Measurements from ENCODE around the gene FBXL20.

The FBXL20 gene, protein sequence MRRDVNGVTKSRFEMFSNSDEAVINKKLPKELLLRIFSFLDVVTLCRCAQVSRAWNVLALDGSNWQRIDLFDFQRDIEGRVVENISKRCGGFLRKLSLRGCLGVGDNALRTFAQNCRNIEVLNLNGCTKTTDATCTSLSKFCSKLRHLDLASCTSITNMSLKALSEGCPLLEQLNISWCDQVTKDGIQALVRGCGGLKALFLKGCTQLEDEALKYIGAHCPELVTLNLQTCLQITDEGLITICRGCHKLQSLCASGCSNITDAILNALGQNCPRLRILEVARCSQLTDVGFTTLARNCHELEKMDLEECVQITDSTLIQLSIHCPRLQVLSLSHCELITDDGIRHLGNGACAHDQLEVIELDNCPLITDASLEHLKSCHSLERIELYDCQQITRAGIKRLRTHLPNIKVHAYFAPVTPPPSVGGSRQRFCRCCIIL

DNA sequence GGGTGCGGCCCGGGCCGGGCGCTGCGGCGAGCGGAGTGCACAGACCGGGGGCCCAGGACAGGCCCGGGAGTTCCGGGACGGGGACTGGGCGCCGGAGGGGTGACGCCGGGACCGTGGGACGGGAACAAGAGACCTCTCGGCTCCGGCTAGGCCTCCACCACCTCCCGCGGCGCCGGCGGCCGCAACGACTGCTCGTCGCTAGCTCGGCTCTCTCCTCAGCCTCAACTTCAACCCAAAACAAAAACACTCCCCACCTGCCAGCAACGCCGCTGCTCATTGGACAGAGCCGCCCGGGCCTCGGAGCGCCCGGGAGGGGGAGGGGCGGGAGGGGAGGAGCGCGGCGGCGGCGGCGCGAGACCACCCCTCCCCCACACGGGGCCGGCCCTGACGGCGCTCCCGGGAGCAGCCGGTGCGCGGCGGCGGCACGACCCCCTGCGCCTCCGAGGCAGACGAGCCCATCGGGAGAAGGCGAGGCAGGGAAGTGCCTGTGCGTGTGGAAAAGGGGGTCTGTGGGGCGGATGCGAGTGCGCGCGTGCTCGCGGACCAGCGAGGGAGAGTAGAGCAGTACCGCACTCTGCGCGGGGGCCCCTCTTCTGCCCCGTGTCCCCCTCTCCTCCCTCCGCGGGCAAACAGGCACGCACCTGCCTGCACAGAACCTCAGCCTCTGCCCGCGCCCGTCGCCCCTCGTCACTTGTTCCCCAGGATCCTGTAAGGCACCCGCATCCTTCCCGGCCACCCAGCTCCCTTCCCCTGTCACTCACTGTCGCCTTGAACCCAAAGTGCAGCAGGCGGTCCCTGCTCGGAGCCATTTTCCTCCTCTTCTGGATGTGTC is at the start of gene FBXL20:
Gene FBXL20, minus strand, starts transcription at position 215 of the 832 bp plus-strand sequence. CDS start 224 bp downstream, outside the sequence.
- TF ChIP-seq GATA3 (IDR thresholded peaks at IDR 0.05; ENCODE audit: low read depth, low read length) (no peak), GATA2 (IDR thresholded peaks at IDR 0.05; ENCODE audit: low read depth, low read length) (no peak)

DNA sequence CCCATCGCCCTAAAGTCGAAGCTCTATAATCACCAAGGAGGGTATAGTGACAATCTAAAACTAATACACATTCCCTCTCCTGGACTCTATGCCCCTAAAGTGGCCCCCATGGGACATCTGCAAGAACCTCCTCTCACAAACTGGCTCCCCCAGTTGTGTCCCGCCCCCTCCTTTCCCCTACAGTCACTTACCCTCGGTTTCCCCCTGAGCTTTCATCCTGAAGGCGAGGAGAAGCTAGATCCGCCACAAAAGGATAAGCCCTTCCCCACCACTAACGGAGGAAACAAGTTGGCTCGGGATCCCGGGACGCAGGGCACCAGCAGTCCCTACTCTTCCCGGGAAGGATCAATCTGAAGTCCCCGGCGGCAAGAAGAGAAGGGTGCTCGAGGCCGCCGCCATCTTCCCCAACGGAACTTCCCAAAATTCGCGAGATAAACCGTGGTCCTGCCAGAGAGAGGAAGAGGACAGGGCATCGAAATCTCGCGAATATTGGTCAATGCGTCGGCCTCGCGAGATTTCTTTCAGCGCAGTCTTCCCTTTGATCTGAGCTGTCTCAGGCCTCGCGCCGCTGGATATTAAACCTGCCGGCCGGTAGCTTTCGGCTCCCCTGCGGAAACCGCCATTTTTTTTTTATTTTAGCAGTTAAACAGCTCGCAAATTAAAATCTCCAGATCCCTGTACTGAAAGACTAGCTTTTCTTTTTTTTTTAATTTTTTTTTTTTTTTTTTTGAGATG is 49.6 kb upstream of the FBXL20 start, which contains the start of gene MED1:
Gene MED1, minus strand, starts transcription at position 417 of the 735 bp plus-strand sequence. Its CDS starts 201 bp downstream, at position 216.
- TF ChIP-seq GATA2 (IDR thresholded peaks at IDR 0.05; ENCODE audit: low read depth, low read length) = no peak
- TF ChIP-seq GATA3 (IDR thresholded peaks at IDR 0.05; ENCODE audit: low read depth, low read length) = no peak

DNA sequence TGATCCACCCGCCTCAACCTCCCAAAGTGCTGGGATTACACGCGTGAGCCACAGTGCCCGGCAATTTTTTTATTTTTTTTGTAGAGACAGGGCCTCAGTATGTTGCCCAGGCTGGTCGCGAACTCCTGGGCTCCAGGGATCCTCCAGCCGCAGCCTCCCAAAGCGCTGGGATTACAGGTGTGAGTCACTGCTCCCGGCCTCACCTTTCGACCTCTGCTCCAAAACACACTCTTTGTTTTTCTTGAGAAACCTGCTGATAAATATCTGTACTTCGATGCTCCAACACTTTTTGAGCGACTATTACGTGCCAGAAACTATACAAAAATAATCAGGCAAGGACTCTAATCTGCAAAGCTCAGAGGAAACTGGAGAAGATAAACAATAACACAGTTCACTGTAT is 48.6 kb upstream of the FBXL20 start:
- TF ChIP-seq GATA3 (IDR thresholded peaks at IDR 0.05; ENCODE audit: low read depth, low read length) (no peak), GATA2 (IDR thresholded peaks at IDR 0.05; ENCODE audit: low read depth, low read length) (no peak)

DNA sequence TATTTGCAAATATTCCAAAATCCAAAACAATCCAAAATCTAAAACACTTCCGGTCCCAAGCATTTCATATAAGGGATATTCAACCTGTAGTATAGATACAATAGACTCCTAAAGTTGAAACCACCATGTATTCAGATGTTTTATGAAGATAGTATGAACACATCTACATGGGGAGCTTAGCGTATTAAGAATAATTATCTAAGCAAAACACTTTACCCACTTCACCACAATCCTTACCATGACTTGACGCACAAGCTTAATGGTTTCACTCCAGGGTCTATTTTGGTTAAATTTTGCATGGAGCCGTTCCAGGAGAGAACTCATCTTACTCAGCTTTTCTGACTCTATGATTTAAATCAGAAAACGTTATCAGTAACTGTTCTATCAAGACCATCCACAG is 46.1 kb upstream of the FBXL20 start:
- TF ChIP-seq GATA3 (IDR thresholded peaks at IDR 0.05; ENCODE audit: low read depth, low read length) (no peak), GATA2 (IDR thresholded peaks at IDR 0.05; ENCODE audit: low read depth, low read length) (no peak)

DNA sequence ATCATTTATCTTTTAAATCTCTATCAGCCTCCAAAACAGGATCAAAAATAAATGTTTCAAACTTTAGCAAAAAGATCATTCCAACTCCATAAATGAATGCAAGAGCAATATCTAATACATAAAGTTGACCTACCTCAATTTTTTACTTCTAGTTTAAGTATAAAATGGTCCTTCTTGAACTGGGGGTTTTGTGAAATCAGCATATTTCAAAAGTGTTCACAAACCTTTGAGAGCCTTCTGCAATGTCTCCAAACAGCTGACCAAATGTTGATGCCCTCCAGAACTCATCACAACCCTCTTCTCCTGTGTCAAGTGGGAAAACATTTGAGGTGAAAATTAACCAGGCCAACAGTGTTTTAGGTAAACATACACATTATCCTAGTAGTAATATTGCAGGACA is 41.9 kb upstream of the FBXL20 start:
- TF ChIP-seq GATA3 (IDR thresholded peaks at IDR 0.05; ENCODE audit: low read depth, low read length) = no peak

DNA sequence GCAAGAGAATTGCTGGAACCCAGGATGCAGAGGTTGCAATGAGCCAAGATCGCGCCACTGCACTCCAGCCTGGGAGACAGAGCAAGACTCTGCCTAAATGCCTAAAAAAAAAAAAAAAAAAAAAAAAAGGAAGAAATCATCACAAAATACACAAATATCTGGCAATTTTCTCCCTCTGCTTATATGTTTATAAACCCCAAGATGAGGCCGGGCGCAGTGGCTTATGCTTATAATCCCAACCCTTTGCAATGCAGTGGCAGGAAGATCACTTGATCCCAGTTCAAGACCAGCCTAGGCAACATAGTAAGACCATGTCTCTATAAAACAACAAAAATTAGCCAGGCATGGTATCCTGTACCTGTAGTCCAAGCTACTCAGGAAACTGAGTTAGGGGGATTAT is 28.2 kb upstream of the FBXL20 start:
- TF ChIP-seq GATA3 (IDR thresholded peaks at IDR 0.05; ENCODE audit: low read depth, low read length) (no peak), GATA2 (IDR thresholded peaks at IDR 0.05; ENCODE audit: low read depth, low read length) (no peak)

DNA sequence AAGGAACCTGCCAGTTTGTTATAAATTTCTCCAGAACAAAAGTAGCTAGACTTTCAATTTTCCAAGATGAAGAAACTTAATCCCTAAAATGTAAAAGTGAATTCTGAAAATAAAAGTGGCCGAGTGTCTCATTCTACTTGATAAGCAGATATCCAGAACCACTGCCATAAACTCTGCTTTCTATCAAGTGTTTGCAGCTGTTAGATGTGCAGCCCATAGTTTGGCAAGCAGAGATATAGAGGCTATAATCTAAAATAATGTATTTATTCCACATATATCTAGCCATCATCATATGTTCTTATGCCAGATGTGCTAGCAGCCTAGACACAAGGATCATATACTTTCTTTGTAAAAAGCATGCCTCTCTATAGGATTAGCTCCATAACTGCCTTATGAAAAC is 14.7 kb upstream of the FBXL20 start:
- TF ChIP-seq GATA2 (IDR thresholded peaks at IDR 0.05; ENCODE audit: low read depth, low read length) (no peak), GATA3 (IDR thresholded peaks at IDR 0.05; ENCODE audit: low read depth, low read length) (no peak)

DNA sequence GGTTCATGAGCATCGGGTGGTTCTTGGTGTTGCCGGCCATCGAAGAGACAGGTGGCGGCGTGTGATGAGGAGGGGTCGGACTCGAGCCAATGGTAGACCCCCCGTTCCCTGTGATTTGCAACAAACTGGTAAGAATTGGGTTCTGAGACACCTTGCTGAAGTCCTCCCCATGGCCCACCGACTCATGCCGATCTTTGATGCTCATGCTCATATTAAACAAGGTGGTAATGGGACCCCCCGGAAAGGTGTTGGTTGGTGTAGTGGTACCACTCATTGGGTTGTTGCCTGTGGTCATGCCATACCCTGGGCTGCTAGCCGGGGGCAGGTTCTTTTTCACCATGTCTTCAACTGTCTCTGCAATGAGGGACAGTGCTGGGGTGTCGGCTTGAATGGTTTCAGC is 8.9 kb upstream of the FBXL20 start:
- TF ChIP-seq GATA2 (IDR thresholded peaks at IDR 0.05; ENCODE audit: low read depth, low read length) = no peak
- TF ChIP-seq GATA3 (IDR thresholded peaks at IDR 0.05; ENCODE audit: low read depth, low read length) = no peak

DNA sequence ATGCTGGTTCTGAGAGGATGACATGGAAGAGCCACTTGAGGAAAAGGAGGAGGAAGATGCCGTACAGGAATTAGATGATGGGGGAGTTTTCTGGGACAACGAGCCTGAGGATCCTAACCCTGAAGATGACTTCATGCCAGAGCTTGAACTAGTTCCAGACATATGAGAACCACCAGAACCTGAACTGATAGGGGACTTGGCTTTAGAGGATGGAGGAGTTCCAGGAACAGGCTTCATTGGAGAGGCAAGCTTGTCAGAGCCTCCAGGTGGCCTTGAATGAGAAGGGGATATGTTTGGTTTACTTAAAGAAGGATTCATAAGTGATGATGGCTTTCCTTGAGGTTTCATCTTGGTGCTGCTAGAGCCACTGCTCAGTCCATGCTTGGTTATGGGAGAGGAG is 6.9 kb upstream of the FBXL20 start:
- TF ChIP-seq GATA3 (IDR thresholded peaks at IDR 0.05; ENCODE audit: low read depth, low read length) (no peak), GATA2 (IDR thresholded peaks at IDR 0.05; ENCODE audit: low read depth, low read length) (no peak)

DNA sequence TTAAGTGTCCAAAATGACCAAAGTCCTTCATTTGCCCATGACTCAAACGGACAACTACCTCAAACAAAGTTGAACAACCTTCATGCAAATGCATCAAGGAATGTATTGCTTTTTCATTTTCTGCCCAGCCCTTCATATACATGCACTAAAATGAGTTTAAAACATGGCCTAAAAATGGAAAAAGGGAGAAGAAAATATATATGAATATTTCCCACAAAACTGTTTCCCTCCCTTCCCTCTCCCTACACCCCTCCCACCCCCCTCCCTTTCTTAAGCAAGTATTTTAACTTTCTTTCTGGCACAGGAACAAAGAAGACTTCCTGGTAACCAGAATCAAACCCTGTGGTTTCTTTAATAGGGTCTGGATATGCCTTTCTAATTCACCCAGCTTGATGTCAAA is 5.5 kb upstream of the FBXL20 start:
- TF ChIP-seq GATA3 (IDR thresholded peaks at IDR 0.05; ENCODE audit: low read depth, low read length) (no peak), GATA2 (IDR thresholded peaks at IDR 0.05; ENCODE audit: low read depth, low read length) (no peak)

DNA sequence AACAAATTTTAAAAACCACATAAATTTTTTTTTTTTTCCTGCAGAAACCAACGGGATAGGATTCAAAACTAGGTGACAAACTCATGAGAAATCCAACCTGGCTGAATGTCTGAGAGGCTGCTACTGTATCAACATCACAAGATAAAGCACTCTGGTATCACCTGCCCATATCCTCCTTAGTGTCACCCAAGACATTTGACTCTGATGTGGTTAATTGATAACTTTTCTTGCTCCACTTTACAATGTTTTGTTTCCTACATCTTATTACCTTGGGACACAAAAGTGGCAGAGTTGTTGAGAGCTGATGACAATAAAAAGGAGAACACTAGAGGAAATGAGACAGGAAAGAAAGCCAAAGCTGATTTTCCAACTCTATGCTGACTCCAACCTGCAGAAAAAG is 4.0 kb upstream of the FBXL20 start:
- TF ChIP-seq GATA2 (IDR thresholded peaks at IDR 0.05; ENCODE audit: low read depth, low read length) (no peak), GATA3 (IDR thresholded peaks at IDR 0.05; ENCODE audit: low read depth, low read length) (no peak)

DNA sequence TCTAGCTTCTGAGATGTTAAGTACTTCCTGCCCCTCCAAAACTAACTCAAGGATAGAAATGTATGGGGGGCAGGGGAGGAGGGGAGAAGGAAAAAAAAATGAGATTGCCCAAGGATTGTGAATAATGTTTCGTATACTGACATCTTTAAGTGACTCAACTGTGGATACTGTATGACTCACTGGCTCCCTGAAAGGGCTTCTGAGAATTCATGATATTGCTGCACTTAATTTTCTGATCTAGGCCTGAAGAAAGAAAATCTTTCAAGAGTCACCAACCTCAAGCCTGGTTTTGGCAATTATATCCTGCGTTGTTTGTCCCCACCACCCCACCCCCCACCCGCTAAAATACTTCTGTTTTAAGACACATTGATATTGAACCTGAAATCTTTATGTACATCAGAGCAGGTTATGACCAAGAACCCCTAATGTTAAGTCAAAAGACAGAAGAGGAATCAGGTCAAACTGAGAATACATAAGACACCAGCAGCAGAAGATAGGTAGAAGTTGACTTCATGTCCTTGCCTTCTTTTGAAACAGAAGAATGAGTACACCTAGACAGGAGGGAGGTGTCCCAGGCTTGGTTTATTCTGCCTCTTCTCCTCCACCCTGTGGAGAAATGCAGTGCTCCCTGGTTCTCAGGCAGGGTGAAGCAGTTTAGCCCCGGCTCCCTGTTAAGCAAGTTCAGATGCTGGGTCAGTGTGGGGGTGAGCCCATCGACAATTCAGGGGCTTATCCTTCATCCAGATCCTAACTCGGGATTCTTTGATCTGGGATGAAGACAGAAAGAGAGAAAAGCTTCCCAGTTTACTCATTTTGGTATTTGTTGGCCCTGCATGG is 3.3 kb upstream of the FBXL20 start:
- TF ChIP-seq GATA2 (IDR thresholded peaks at IDR 0.05; ENCODE audit: low read depth, low read length) (no peak), GATA3 (IDR thresholded peaks at IDR 0.05; ENCODE audit: low read depth, low read length) (no peak)

DNA sequence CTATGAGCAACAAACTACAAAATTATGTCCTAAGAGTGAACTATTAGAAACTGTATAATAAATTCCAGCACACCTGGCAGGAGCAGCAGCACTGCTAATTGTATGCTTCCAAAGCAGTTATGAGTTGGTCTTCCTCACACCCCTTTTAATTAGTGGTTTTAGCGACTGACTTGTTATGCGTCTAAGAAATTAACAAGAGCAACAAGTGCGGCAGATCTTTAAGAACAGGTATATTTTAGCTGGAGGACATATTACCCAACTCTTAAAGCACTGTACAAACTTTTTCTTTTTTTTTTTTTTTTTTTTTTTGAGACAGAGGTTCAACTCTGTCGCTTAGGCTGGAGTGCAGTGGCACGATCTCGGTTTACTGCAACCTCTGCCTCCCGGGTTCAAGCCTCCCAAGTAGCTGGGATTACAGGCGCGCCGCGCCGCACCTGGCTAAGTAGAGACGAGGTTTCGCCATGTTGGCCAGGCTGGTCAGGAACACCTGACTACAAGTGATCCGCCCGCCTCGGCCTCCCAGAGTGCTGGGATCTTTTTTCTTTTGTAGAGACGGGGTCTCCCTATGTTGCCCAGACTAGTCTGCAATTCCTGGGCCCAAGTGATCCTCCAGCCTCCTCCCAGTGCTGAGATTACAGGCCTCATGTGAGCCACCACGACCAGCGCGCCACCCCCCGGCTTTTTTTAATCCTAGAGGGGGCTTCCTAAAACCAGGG is 1.6 kb upstream of the FBXL20 start:
- no peak for TF ChIP-seq GATA2 (IDR thresholded peaks at IDR 0.05; ENCODE audit: low read depth, low read length)
- TF ChIP-seq GATA3 (IDR thresholded peaks at IDR 0.05; ENCODE audit: low read depth, low read length) = no peak
